ENCODE measurements around the gene MCF2L. TPM values are rescaled to one million over a fixed set of nuclear protein-coding genes. Genes with fewer than 3 reads are reported as not detected.

The MCF2L gene
- total RNA-seq, 1 experiment from 2014 or later = 53.2 TPM

- peak; percentile 66 for DNase-seq (ENCODE audit: low spot score)
These were observed 12.4 kb downstream of the MCF2L start for GRCh38 chr13:112981451-112981850.

GRCh38 chr13:112982281-112983041 lies 13.4 kb downstream of the MCF2L start:
- no peak for DNase-seq (ENCODE audit: low spot score)

- DNase-seq (ENCODE audit: low spot score) = no peak
These were observed 14.0 kb downstream of the MCF2L start for GRCh38 chr13:112983042-112983305.

- peak; percentile 94 for DNase-seq (ENCODE audit: low spot score)
These were observed 14.6 kb downstream of the MCF2L start for GRCh38 chr13:112983428-112984196.

GRCh38 chr13:112984501-112984900 lies 15.5 kb downstream of the MCF2L start:
- DNase-seq (ENCODE audit: low spot score) = peak; percentile 80

GRCh38 chr13:112984954-112985802 lies 16.2 kb downstream of the MCF2L start:
- peak; percentile 91 for DNase-seq (ENCODE audit: low spot score)

- DNase-seq (ENCODE audit: low spot score) = no peak
These were observed 16.9 kb downstream of the MCF2L start for GRCh38 chr13:112985803-112986408.

GRCh38 chr13:112986470-112986869 lies 17.5 kb downstream of the MCF2L start:
- no peak for DNase-seq (ENCODE audit: low spot score)

- no peak for DNase-seq (ENCODE audit: low spot score)
These were observed 18.1 kb downstream of the MCF2L start for GRCh38 chr13:112986946-112987681.

- no peak for DNase-seq (ENCODE audit: low spot score)
These were observed 18.6 kb downstream of the MCF2L start for GRCh38 chr13:112987682-112988024.

- DNase-seq (ENCODE audit: low spot score) = peak; percentile 98
These were observed 21.8 kb downstream of the MCF2L start for GRCh38 chr13:112990783-112991182.

GRCh38 chr13:112991609-112992008 lies 22.6 kb downstream of the MCF2L start:
- DNase-seq (ENCODE audit: low spot score) = no peak

GRCh38 chr13:112992931-112993680 lies 24.1 kb downstream of the MCF2L start:
- DNase-seq (ENCODE audit: low spot score) = no peak

GRCh38 chr13:112994084-112994780 lies 25.2 kb downstream of the MCF2L start:
- DNase-seq (ENCODE audit: low spot score) = no peak

- no peak for DNase-seq (ENCODE audit: low spot score)
These were observed 25.9 kb downstream of the MCF2L start for GRCh38 chr13:112994781-112995355.

GRCh38 chr13:112995395-112996191 lies 26.6 kb downstream of the MCF2L start:
- peak; percentile 95 for DNase-seq (ENCODE audit: low spot score)

GRCh38 chr13:112996671-112997091 lies 27.7 kb downstream of the MCF2L start:
- no peak for DNase-seq (ENCODE audit: low spot score)

All from HT-29 (cell line).